Sigmoid colon (tissue), 4 donors: Measurements from ENCODE around the gene NEURL4.

Experiments
- EP300 ChIP-seq, 4 donors: sonication (generic); formaldehyde crosslinking; IDR thresholded peaks; one replicate each; pipeline ENCODE4 v1.6.1; 2017; ENCODE audit warnings: antibody characterized with exemption in 4 of 4
- POLR2A ChIP-seq, 2 donors: fragments of 450-650 bp; IDR thresholded peaks; one replicate each; pipeline ENCODE4 v1.6.1; 2016; ENCODE audit warnings: antibody characterized with exemption in 2 of 2, mild to moderate bottlenecking in 2 of 2, moderate library complexity in 2 of 2
- POLR2AphosphoS5 ChIP-seq, 4 donors: sonication (generic); formaldehyde crosslinking; IDR thresholded peaks; one replicate each; pipeline ENCODE4 v1.6.1; 2017; ENCODE audit warnings: antibody characterized with exemption in 4 of 4
- TF ChIP-seq, protein P1 (sequence below), 4 experiments: fragments of 450-650 bp in 3 of 4; fragments of 200-600 bp in 1 of 4; IDR thresholded peaks; one replicate each; pipeline ENCODE4 v1.5.1; 2016 to 2019; ENCODE audit warnings: antibody characterized with exemption in 4 of 4, mild to moderate bottlenecking in 3 of 4, moderate library complexity in 2 of 4

DNA sequence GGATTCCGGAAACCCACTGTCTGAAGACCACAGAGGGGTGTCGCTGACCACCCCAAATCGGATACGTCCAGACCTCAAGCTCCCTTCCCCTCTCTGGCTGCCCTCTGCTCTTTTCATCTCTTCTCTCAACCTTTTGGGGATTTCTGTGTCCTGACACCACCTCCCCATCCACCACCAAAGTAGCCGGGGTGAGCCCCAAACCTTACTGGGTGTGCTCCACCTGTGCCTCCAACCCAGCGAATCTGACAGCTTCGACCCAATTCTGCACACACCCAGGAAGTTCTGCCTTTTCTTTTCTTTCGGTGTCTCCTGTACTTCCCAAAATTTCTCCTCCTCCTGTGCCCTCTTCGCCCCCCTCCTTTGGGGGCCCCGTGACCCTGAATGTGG lies 23.4 kb upstream of the NEURL4 start:
- TF ChIP-seq POLR2A (IDR thresholded peaks at IDR 0.05), result no peak
- TF ChIP-seq POLR2AphosphoS5 (IDR thresholded peaks at IDR 0.05), result no peak
- TF ChIP-seq, protein P1, sequence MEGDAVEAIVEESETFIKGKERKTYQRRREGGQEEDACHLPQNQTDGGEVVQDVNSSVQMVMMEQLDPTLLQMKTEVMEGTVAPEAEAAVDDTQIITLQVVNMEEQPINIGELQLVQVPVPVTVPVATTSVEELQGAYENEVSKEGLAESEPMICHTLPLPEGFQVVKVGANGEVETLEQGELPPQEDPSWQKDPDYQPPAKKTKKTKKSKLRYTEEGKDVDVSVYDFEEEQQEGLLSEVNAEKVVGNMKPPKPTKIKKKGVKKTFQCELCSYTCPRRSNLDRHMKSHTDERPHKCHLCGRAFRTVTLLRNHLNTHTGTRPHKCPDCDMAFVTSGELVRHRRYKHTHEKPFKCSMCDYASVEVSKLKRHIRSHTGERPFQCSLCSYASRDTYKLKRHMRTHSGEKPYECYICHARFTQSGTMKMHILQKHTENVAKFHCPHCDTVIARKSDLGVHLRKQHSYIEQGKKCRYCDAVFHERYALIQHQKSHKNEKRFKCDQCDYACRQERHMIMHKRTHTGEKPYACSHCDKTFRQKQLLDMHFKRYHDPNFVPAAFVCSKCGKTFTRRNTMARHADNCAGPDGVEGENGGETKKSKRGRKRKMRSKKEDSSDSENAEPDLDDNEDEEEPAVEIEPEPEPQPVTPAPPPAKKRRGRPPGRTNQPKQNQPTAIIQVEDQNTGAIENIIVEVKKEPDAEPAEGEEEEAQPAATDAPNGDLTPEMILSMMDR (IDR thresholded peaks at IDR 0.05), result peak; percentile 48 to 80 (median 70)
- no peak for TF ChIP-seq EP300 (IDR thresholded peaks at IDR 0.05)
